Epithelial cell of esophagus (primary cell): ENCODE data around the gene SDCCAG8.
A peak's percentile ranks its signal among the peaks of the same experiment; 100 is the strongest.

Experiments
- DNase-seq: peaks from one replicate; pipeline ENCODE4 v3.0.0; 2010; ENCODE audit warnings: low read depth
- H3K4me3 ChIP-seq: 2 replicates; pipeline ENCODE4 v1.5.1; 2011; ENCODE audit warnings: mild to moderate bottlenecking, low read length, control low read depth
- CTCF ChIP-seq: IDR thresholded peaks from 2 replicates; pipeline ENCODE4 v1.5.1; 2011; ENCODE audit warnings: low read depth, mild to moderate bottlenecking, low read length, control low read depth, inconsistent platforms; ENCODE audit not compliant: insufficient read depth; ENCODE audit errors: missing control alignments

Gene SDCCAG8

GRCh38 chr1:243547891-243548290, 292.1 kb downstream of the SDCCAG8 start:
- no peak for DNase-seq
- no peak overlapping the region for H3K4me3 ChIP-seq
- no peak for TF ChIP-seq CTCF

- TF ChIP-seq CTCF, result no peak
- no peak for DNase-seq
- no peak overlapping the region for H3K4me3 ChIP-seq
These were observed 292.7 kb downstream of the SDCCAG8 start for GRCh38 chr1:243548516-243548915.

- no peak overlapping the region for H3K4me3 ChIP-seq
- no peak for TF ChIP-seq CTCF
- peak; percentile 77 for DNase-seq
These were observed 293.3 kb downstream of the SDCCAG8 start for GRCh38 chr1:243549108-243549507.
